Measurements from ENCODE around the gene SELENOV. TPM values are rescaled to one million over a fixed set of nuclear protein-coding genes. Genes with fewer than 3 reads are reported as not detected.

The SELENOV gene
- total RNA-seq, 2 donors from 2014 or later: not detected

DNA sequence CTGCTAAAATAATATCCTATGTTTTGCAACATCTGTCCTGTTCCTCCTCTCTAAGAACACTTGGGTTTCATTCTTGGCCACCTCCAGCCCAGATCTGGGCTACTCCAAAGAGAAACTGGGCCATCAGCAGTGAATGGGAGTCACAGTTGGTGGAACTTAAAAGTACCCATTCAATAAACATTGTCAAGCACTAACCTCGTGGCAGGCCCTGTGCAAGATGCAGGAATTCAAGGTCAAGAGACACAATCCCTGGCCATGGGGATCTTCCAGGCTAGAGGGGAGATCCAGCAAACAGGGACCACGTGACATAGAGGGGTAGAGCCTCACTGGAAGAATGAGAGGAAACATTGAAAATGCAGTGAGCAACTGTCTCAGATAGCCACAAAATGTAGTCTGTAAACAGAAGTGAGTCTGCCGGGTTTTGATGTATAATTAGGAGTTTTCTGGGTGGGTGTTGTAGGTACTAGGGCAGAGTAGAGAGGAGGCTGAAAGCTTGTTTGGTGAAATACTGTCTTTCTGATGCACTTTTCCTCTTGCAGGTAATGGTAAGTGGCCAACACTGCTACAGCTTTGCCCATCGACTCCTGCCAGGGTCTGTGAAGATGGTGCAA lies 39.9 kb downstream of the SELENOV start:
- no peak overlapping the region for H3K4me3 ChIP-seq
- H3K9me3 ChIP-seq: no peaks in the 10 kb centered on the region
- H3K27ac ChIP-seq: no peak overlapping the region
- no peaks in the 10 kb centered on the region for H3K4me1 ChIP-seq
- no peak for TF ChIP-seq CTCF (IDR thresholded peaks at IDR 0.05)
- H3K36me3 ChIP-seq: no peaks in the 10 kb centered on the region
- no peaks in the 10 kb centered on the region for H3K27me3 ChIP-seq
- DNase-seq (ENCODE audit: low spot score): no peak

GRCh38 chr19:39555883-39556282 lies 40.9 kb downstream of the SELENOV start:
- H3K4me1 ChIP-seq: no peaks in the 10 kb centered on the region
- H3K27me3 ChIP-seq: no peaks in the 10 kb centered on the region
- TF ChIP-seq CTCF (IDR thresholded peaks at IDR 0.05): no peak
- H3K27ac ChIP-seq: no peak overlapping the region
- no peak for DNase-seq (ENCODE audit: low spot score)
- no peaks in the 10 kb centered on the region for H3K36me3 ChIP-seq
- H3K9me3 ChIP-seq: no peaks in the 10 kb centered on the region
- no peak overlapping the region for H3K4me3 ChIP-seq

DNA sequence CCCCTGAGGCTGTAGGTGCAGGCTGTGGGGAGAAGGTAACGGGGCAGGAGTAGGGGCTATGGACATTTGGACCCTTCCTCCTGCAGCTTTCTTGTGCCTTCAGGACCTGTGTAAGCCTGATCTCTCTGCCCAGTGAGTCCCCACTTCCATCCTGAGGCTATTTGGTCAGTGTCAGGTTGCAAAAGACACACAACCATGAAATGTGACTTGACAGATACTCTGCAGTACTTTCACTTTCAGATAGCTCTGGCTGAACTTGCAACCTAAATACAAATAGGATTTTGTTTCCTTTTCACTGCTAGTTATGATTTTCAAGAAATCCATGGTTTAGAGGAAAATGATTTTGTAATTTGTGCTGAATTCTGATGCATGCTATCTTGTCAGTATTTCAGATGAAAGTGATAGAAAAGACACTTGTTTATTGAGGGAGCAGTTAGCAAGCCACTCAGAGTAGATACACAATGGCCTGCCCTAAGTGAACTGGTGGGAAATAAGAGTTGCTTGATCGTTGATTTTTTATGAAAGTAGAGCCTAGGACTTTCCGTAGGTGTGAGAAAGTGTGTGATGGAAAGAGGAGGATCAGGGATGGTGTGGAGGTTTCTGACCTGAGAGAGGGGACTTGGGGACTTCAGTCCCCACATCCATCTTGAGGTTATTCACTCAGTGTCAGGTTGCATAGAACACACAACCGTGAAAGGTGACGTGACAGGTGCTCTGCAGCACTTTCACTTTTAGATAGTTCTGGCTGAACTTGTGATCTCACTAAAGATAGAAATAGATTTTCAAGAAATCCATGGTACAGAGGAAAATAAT lies 43.1 kb downstream of the SELENOV start:
- H3K9me3 ChIP-seq: no peaks in the 10 kb centered on the region
- no peak overlapping the region for H3K27ac ChIP-seq
- no peaks in the 10 kb centered on the region for H3K36me3 ChIP-seq
- peak overlapping the region in 1 of 2 donors; percentile 4 for H3K4me3 ChIP-seq
- H3K27me3 ChIP-seq: no peaks in the 10 kb centered on the region
- TF ChIP-seq CTCF (IDR thresholded peaks at IDR 0.05): no peak
- H3K4me1 ChIP-seq: no peaks in the 10 kb centered on the region
- DNase-seq (ENCODE audit: low spot score): no peak

DNA sequence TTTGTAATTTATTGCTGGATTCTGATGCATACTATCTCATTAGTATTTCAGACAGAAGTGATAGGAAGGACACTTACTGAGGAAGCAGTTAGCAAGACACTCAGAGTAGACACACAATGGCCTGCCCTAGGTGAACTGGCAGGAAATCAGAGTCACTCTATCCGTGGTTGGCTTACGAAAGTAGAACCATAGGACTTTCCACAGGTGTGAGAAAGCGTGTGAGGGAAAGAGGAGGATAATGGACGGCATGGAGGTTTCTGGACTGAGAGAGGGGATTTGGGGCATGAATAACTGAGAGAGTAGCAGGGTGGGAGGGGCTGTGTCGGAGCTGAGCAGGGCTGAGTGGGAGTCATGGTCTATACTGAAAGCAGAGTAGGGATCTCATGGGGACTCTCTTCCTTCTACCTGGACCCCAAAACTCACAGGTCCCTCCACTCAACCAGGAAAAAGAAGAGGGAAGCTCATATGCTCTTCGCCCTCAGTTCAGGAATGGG lies 43.7 kb downstream of the SELENOV start:
- H3K9me3 ChIP-seq: no peaks in the 10 kb centered on the region
- no peaks in the 10 kb centered on the region for H3K36me3 ChIP-seq
- no peak overlapping the region for H3K4me3 ChIP-seq
- no peak for DNase-seq (ENCODE audit: low spot score)
- no peak for TF ChIP-seq CTCF (IDR thresholded peaks at IDR 0.05)
- H3K27ac ChIP-seq: no peak overlapping the region
- no peaks in the 10 kb centered on the region for H3K4me1 ChIP-seq
- no peaks in the 10 kb centered on the region for H3K27me3 ChIP-seq

DNA sequence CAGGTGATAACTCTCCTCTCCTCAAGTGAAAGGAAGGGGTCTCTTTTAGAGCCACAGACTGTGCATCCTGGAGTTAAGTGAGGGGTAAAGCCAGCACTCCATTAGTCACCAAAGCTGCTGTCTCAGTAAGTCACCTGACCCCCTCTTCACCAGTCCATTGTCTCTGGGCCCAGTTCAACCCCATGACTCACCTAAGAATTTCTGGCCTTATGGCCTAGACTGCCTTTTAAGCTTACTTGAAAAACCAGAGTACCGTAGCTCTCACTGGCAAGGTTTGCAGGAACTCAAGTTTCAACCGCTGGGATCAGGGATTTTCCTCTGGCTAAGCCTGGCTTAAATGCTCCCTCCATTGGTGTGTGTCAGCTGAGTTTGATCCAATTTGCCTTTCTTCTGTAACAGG lies 48.5 kb downstream of the SELENOV start:
- TF ChIP-seq CTCF (IDR thresholded peaks at IDR 0.05): no peak
- DNase-seq (ENCODE audit: low spot score): no peak
- Histone ChIP-seq H3K4me3 (no peak overlapping the region), H3K27ac (no peak overlapping the region), H3K4me1 (no peaks in the 10 kb centered on the region), H3K9me3 (no peaks in the 10 kb centered on the region), H3K36me3 (no peaks in the 10 kb centered on the region), H3K27me3 (no peaks in the 10 kb centered on the region)
